ENCODE data around the gene ABHD17B. TPM values are rescaled to one million over a fixed set of nuclear protein-coding genes. Genes with fewer than 3 reads are reported as not detected.

The ABHD17B gene
- total RNA-seq, 1 donor from 2014 or later = 41.2 TPM

DNA sequence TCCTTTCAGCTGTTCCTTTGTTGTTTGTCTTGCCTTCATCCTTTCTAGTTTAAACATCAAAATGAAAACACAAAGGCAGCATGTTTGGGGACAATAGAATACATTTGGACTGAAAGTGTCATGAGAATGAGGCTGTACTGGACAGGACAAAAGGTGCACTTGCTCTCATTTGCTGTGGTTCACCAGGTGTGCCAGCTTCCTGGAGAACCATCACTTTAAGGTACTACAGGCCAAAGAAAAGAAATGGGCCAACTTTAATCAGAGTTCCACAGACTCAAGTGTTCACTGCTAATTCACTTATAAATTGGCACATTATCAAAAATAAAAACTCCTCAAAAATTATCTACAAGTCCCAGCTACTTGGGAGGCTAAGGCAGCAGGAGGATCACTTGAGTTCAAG, 53.8 kb downstream of the ABHD17B start:
- Mint-ChIP-seq H3K27me3 (ENCODE audit: unreplicated experiment) (peaks cover 2% of the 10 kb centered on the region), H3K4me1 (ENCODE audit: low read depth, unreplicated experiment) (peaks cover 10% of the 10 kb centered on the region), H3K9me3 (ENCODE audit: unreplicated experiment) (peaks cover 7% of the 10 kb centered on the region), H3K27ac (ENCODE audit: unreplicated experiment) (no peak overlapping the region), H3K36me3 (ENCODE audit: unreplicated experiment) (peaks cover 14% of the 10 kb centered on the region), H3K4me3 (ENCODE audit: unreplicated experiment) (no peak overlapping the region)
- TF ChIP-seq, protein P1, sequence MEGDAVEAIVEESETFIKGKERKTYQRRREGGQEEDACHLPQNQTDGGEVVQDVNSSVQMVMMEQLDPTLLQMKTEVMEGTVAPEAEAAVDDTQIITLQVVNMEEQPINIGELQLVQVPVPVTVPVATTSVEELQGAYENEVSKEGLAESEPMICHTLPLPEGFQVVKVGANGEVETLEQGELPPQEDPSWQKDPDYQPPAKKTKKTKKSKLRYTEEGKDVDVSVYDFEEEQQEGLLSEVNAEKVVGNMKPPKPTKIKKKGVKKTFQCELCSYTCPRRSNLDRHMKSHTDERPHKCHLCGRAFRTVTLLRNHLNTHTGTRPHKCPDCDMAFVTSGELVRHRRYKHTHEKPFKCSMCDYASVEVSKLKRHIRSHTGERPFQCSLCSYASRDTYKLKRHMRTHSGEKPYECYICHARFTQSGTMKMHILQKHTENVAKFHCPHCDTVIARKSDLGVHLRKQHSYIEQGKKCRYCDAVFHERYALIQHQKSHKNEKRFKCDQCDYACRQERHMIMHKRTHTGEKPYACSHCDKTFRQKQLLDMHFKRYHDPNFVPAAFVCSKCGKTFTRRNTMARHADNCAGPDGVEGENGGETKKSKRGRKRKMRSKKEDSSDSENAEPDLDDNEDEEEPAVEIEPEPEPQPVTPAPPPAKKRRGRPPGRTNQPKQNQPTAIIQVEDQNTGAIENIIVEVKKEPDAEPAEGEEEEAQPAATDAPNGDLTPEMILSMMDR (IDR thresholded peaks at IDR 0.05; ENCODE audit: partially characterized antibody, unreplicated experiment) = no peak
- DNase-seq = no peak

DNA sequence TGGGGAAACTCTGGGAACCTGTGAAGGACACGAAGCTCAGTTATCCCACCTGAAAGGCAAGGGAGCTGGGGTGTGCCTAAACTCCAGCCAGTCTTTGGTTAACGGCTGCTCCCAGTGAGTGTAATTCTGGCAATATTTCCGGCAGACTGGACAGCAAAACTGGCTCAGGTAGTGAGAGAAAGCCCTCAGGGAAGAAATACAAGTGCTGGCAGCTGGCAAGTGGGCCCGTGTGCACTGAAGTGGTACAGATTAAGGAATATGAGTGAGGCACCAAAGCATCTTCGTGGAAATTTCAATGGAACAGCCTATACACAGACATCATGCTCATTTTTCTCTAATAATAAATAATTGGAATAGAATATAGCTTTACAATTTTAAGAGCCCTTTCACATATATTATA, 56.2 kb downstream of the ABHD17B start:
- peaks cover 5% of the 10 kb centered on the region for H3K36me3 Mint-ChIP-seq (ENCODE audit: unreplicated experiment)
- H3K27ac Mint-ChIP-seq (ENCODE audit: unreplicated experiment) = no peak overlapping the region
- peaks cover 2% of the 10 kb centered on the region for H3K27me3 Mint-ChIP-seq (ENCODE audit: unreplicated experiment)
- peak; percentile 18 for DNase-seq
- H3K4me3 Mint-ChIP-seq (ENCODE audit: unreplicated experiment) = no peak overlapping the region
- TF ChIP-seq, protein P1 (IDR thresholded peaks at IDR 0.05; ENCODE audit: partially characterized antibody, unreplicated experiment) = no peak
- peaks cover 10% of the 10 kb centered on the region for H3K4me1 Mint-ChIP-seq (ENCODE audit: low read depth, unreplicated experiment)
- peaks cover 2% of the 10 kb centered on the region for H3K9me3 Mint-ChIP-seq (ENCODE audit: unreplicated experiment)

GRCh38 chr9:71853084-71853483, 57.9 kb downstream of the ABHD17B start:
- no peak for DNase-seq
- Mint-ChIP-seq H3K36me3 (ENCODE audit: unreplicated experiment) (no peaks in the 10 kb centered on the region), H3K27ac (ENCODE audit: unreplicated experiment) (no peak overlapping the region), H3K9me3 (ENCODE audit: unreplicated experiment) (peaks cover 4% of the 10 kb centered on the region), H3K27me3 (ENCODE audit: unreplicated experiment) (peaks cover 2% of the 10 kb centered on the region), H3K4me1 (ENCODE audit: low read depth, unreplicated experiment) (peaks cover 10% of the 10 kb centered on the region), H3K4me3 (ENCODE audit: unreplicated experiment) (no peak overlapping the region)
- TF ChIP-seq, protein P1 (IDR thresholded peaks at IDR 0.05; ENCODE audit: partially characterized antibody, unreplicated experiment) = no peak

- Mint-ChIP-seq H3K27ac (ENCODE audit: unreplicated experiment) (no peak overlapping the region), H3K27me3 (ENCODE audit: unreplicated experiment) (peaks cover 2% of the 10 kb centered on the region), H3K4me1 (ENCODE audit: low read depth, unreplicated experiment) (peaks cover 9% of the 10 kb centered on the region), H3K4me3 (ENCODE audit: unreplicated experiment) (no peak overlapping the region), H3K36me3 (ENCODE audit: unreplicated experiment) (no peaks in the 10 kb centered on the region), H3K9me3 (ENCODE audit: unreplicated experiment) (peaks cover 4% of the 10 kb centered on the region)
- TF ChIP-seq, protein P1 (IDR thresholded peaks at IDR 0.05; ENCODE audit: partially characterized antibody, unreplicated experiment) = no peak
- no peak for DNase-seq
Measured at GRCh38 chr9:71850996-71851395, 60.0 kb downstream of the ABHD17B start.

DNA sequence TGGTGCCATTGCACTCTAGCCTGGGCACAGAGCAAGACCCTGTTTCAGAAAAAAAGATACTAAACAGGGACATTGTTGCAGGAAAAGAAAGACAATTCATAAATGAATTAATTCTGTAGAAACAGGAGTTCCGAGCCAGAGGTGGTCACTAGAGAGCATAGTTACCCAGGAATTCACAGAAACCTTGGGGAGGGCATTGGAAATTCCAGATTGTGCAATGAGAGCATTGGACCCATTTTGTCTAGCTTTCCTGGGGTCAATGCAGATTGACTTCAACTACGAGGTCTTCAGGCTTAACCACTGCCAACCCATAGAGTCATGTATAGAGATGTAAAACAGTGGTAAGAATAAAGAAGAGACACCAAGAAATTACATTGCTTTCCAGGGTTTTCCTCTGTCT, 63.1 kb downstream of the ABHD17B start:
- Mint-ChIP-seq H3K27me3 (ENCODE audit: unreplicated experiment) (no peaks in the 10 kb centered on the region), H3K27ac (ENCODE audit: unreplicated experiment) (no peak overlapping the region)

More for the DNA sequence above, 63.1 kb downstream of the ABHD17B start:
- Mint-ChIP-seq H3K4me3 (ENCODE audit: unreplicated experiment) (no peak overlapping the region), H3K4me1 (ENCODE audit: low read depth, unreplicated experiment) (no peaks in the 10 kb centered on the region), H3K9me3 (ENCODE audit: unreplicated experiment) (peaks cover 2% of the 10 kb centered on the region), H3K36me3 (ENCODE audit: unreplicated experiment) (no peaks in the 10 kb centered on the region)
- no peak for DNase-seq
- TF ChIP-seq, protein P1 (IDR thresholded peaks at IDR 0.05; ENCODE audit: partially characterized antibody, unreplicated experiment) = no peak

Data from glutamatergic neuron (in vitro differentiated cells).